CD4-positive, alpha-beta T cell (primary cell): ENCODE data around the gene RRM2. TPM values are rescaled to one million over a fixed set of nuclear protein-coding genes. Genes with fewer than 3 reads are reported as not detected.

Source experiments
- ATAC-seq: fragments of 200-7000 bp; cut with Tn5 transposase; one replicate; pipeline ENCODE4 v1.10.0; 2022; ENCODE audit warnings: mild to moderate bottlenecking; ENCODE audit not compliant: poor library complexity
- CTCF ChIA-PET: fragments of 350-600 bp; sonication (Branson Sonifier 250); formaldehyde crosslinking; loops from one replicate; lab custom pipeline; 2021; ENCODE audit warnings: antibody characterized with exemption, inconsistent platforms; lab: Charles Lee
- POLR2A ChIA-PET: fragments of 350-600 bp; sonication (Branson Sonifier 250); formaldehyde crosslinking; loops from one replicate; lab custom pipeline; 2021; ENCODE audit warnings: antibody characterized with exemption, inconsistent platforms; lab: Charles Lee
- DNase-seq, 14 experiments: peaks; one replicate each; pipeline ENCODE4 v3.0.0-alpha.2; 2013 to 2020; ENCODE audit warnings: mixed read lengths in 2 of 14
- H3K27ac ChIP-seq, 2 donors: one replicate each; pipeline versions ENCODE4 v1.5.1 to v1.7.0; 2013; ENCODE audit warnings: low read length in 2 of 2, low read depth in 1 of 2, mild to moderate bottlenecking in 1 of 2
- H3K27me3 ChIP-seq, 2 experiments: 1 replicate in 1 of 2; 2 replicates in 1 of 2; pipeline versions ENCODE4 v1.6.1 to v1.7.0; 2013; ENCODE audit warnings: low read length in 2 of 2, control low read depth in 1 of 2, mild to moderate bottlenecking in 1 of 2, moderate library complexity in 1 of 2; ENCODE audit not compliant: insufficient read depth in 2 of 2, control insufficient read depth in 1 of 2
- H3K36me3 ChIP-seq: one replicate; pipeline ENCODE4 v1.6.1; 2013; ENCODE audit warnings: low read length, control low read depth; ENCODE audit not compliant: insufficient read depth
- H3K4me1 ChIP-seq: one replicate; pipeline ENCODE4 v1.6.1; 2013; ENCODE audit warnings: low read length, control low read depth; ENCODE audit not compliant: insufficient read depth
- H3K4me3 ChIP-seq: one replicate; pipeline ENCODE4 v1.5.1; 2013; ENCODE audit warnings: mild to moderate bottlenecking, low read length, moderate library complexity
- H3K9me3 ChIP-seq, 2 experiments: 1 replicate in 1 of 2; 2 replicates in 1 of 2; pipeline versions ENCODE4 v1.6.1 to v1.7.0; 2013; ENCODE audit warnings: low read length in 2 of 2, mild to moderate bottlenecking in 2 of 2, control low read depth in 1 of 2, moderate library complexity in 1 of 2; ENCODE audit not compliant: control insufficient read depth in 1 of 2, insufficient read depth in 1 of 2
- H3K27ac Mint-ChIP-seq: one replicate; pipeline ENCODE4 v1.8.0; 2020; ENCODE audit warnings: mixed read lengths
- H3K27me3 Mint-ChIP-seq: one replicate; pipeline ENCODE4 v1.8.0; 2021; ENCODE audit warnings: mixed read lengths
- H3K36me3 Mint-ChIP-seq: one replicate; pipeline ENCODE4 v1.8.0; 2021; ENCODE audit warnings: low read depth, mixed read lengths
- H3K4me1 Mint-ChIP-seq: one replicate; pipeline ENCODE4 v1.8.0; 2021; ENCODE audit warnings: low read depth, mixed read lengths
- H3K4me3 Mint-ChIP-seq: one replicate; pipeline ENCODE4 v1.8.0; 2020; ENCODE audit warnings: mild to moderate bottlenecking, mixed read lengths
- H3K9me3 Mint-ChIP-seq: one replicate; pipeline ENCODE4 v1.8.0; 2020; ENCODE audit warnings: mixed read lengths
- intact Hi-C, 2 experiments: fragments of 100-400 bp; cut with DNase I in 1 of 2; cut with micrococcal nuclease in 1 of 2; formaldehyde crosslinking; loops; one replicate each; pipeline versions ENCODE4 v1.15.1 to v1.9.0; 2023 to 2025; cut with DNase I, micrococcal nuclease
- total RNA-seq, 174 experiments: library from RNA in 2 of 174; stranded (reverse) in 2 of 174; gene quantifications; one replicate each; pipeline ENCODE4 v1.2.3 and lab custom pipeline; 2021 to 2026
- TF ChIP-seq, protein P1 (sequence below): fragments of 200-600 bp; IDR thresholded peaks from one replicate; pipeline ENCODE4 v1.8.0; 2022; ENCODE audit warnings: antibody characterized with exemption, mild to moderate bottlenecking

RRM2 gene
- total RNA-seq, 2 experiments from 2014 or later: 1.4 to 1.6 TPM

DNA sequence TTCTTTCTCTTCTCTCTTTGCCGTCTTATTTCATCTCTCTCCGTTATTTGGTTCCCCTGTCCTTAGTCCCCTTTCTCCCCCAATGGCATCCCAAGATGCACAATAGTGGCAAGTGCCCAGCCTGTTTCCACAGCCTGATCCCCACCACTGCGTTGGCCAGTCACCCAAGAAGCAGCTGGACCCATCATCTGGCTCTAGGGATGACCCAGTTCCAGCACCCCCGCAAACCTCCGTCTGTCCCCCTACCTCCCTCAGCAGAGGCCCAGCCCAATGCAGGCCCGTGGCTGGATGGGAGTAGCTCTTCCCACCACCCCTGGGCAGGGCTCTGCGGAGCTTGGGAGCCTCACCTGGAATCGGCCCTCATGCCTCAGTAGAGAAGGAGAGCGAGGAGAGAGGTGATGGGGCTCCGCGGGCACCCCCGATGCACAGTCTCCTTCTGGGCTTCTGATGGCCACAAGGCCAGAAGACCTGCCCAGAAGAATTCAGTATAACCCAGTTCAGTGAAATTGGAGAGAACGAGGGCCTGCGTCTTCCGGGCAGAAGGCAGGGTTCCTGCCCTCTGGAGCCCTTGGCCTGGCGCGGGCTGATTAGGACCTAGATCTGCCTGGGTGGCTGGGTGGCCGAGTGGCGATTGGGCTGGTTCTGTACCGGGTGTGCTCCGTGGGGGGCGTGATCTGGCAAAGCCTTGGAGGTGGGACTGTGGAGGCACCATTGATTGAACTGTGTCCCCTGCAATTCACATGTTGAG is 50.9 kb downstream of the RRM2 start:
- Mint-ChIP-seq H3K4me1 (no peaks in the 10 kb centered on the region), H3K4me3 (no peak overlapping the region), H3K9me3 (no peaks in the 10 kb centered on the region), H3K27me3 (no peaks in the 10 kb centered on the region), H3K36me3 (no peaks in the 10 kb centered on the region), H3K27ac (no peak overlapping the region)
- Histone ChIP-seq H3K9me3 (no peaks in the 10 kb centered on the region), H3K4me3 (no peak overlapping the region), H3K36me3 (no peaks in the 10 kb centered on the region), H3K27ac (no peak overlapping the region), H3K27me3 (no peaks in the 10 kb centered on the region), H3K4me1 (no peaks in the 10 kb centered on the region)
- peak in 1 of 14 experiments; percentile 8 for DNase-seq
- ATAC-seq: no peak
- POLR2A ChIA-PET: no interaction called here
- intact Hi-C loops: no loop called here
- TF ChIP-seq, protein P1, sequence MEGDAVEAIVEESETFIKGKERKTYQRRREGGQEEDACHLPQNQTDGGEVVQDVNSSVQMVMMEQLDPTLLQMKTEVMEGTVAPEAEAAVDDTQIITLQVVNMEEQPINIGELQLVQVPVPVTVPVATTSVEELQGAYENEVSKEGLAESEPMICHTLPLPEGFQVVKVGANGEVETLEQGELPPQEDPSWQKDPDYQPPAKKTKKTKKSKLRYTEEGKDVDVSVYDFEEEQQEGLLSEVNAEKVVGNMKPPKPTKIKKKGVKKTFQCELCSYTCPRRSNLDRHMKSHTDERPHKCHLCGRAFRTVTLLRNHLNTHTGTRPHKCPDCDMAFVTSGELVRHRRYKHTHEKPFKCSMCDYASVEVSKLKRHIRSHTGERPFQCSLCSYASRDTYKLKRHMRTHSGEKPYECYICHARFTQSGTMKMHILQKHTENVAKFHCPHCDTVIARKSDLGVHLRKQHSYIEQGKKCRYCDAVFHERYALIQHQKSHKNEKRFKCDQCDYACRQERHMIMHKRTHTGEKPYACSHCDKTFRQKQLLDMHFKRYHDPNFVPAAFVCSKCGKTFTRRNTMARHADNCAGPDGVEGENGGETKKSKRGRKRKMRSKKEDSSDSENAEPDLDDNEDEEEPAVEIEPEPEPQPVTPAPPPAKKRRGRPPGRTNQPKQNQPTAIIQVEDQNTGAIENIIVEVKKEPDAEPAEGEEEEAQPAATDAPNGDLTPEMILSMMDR: no peak
- CTCF ChIA-PET: no interaction called here

DNA sequence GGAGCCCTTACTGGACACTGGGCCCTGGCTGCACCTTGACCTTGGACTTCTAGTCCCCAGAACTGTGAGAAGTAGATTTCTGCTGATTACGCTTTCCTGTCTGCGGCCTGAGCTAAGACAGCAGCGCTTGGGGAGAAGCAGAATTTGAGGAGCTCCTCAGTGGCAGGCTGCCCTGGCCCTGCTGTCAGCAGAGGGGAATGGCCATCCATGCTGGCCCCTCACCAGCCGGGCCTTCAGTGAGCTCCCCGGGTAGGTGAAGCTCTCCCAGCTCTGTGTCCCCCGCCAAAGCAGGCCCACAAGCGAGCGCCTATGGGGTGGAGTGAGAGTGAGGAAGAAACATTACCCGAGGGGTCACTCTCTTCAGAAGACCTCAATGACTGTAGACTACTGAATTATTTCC is 51.6 kb downstream of the RRM2 start:
- no peak overlapping the region for H3K4me3 ChIP-seq
- TF ChIP-seq, protein P1: no peak
- ChIA-PET CTCF (interaction anchor here (0.7 kb wide), 1 partner anchor 154 kb away, joined by 3 read pairs; no protein-coding TSS in a partner anchor), POLR2A (no interaction called here)
- Mint-ChIP-seq H3K4me1 (no peaks in the 10 kb centered on the region), H3K36me3 (no peaks in the 10 kb centered on the region), H3K9me3 (no peaks in the 10 kb centered on the region), H3K4me3 (no peak overlapping the region), H3K27ac (no peak overlapping the region), H3K27me3 (no peaks in the 10 kb centered on the region)
- no peak overlapping the region for H3K27ac ChIP-seq
- no peaks in the 10 kb centered on the region for H3K27me3 ChIP-seq
- H3K9me3 ChIP-seq: no peaks in the 10 kb centered on the region
- no peaks in the 10 kb centered on the region for H3K4me1 ChIP-seq
- intact Hi-C loops: no loop called here
- DNase-seq: peak in 1 of 14 experiments; percentile 2
- H3K36me3 ChIP-seq: no peaks in the 10 kb centered on the region
- ATAC-seq: no peak

DNA sequence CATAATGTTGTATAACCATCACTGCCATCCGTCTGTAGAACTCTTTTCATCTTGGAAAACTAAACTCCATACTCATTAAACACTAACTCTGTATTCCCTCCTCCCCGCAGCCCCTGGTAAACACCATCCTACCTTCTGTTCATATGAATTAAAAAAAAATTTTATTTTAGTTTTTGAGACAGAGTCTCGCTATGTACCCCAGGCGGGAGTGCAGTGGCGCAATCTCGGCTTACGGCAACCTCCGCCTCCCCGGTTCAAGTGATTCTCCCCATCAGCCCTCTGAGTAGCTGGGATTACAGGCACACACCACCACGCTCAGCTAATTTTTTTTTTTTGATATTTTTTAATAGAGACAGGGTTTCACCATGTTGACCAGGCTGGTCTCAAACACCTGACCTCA is 52.9 kb downstream of the RRM2 start:
- TF ChIP-seq, protein P1: no peak
- DNase-seq: no peak
- Mint-ChIP-seq H3K4me1 (no peaks in the 10 kb centered on the region), H3K9me3 (no peaks in the 10 kb centered on the region), H3K27me3 (no peaks in the 10 kb centered on the region), H3K27ac (no peak overlapping the region), H3K36me3 (no peaks in the 10 kb centered on the region), H3K4me3 (no peak overlapping the region)
- CTCF ChIA-PET: no interaction called here
- POLR2A ChIA-PET: no interaction called here
- no peaks in the 10 kb centered on the region for H3K9me3 ChIP-seq
- no peak for ATAC-seq
- H3K27ac ChIP-seq: no peak overlapping the region
- intact Hi-C loops: no loop called here
- H3K36me3 ChIP-seq: no peaks in the 10 kb centered on the region
- H3K4me1 ChIP-seq: no peaks in the 10 kb centered on the region
- no peak overlapping the region for H3K4me3 ChIP-seq
- H3K27me3 ChIP-seq: no peaks in the 10 kb centered on the region
